Neural cell (in vitro differentiated cells): ENCODE results near the gene FLII. TPM values are rescaled to one million over a fixed set of nuclear protein-coding genes. Genes with fewer than 3 reads are reported as not detected.

Experiments
- H2AFZ ChIP-seq: fragments of 200-600, 300-800 bp; sonication (generic), shearing (Covaris generic); 2 replicates; pipeline ENCODE4 v1.6.0; 2014; ENCODE audit warnings: low read depth, mild to moderate bottlenecking, antibody characterized with exemption, low read length, moderate library complexity
- H3F3A ChIP-seq: fragments of 200-600 bp; shearing (Covaris generic); 2 replicates; pipeline ENCODE4 v1.6.1; 2016; ENCODE audit warnings: mild to moderate bottlenecking, moderate library complexity, mixed read lengths, antibody characterized with exemption, low read length; ENCODE audit not compliant: insufficient read depth, poor library complexity, severe bottlenecking
- H3K27ac ChIP-seq: fragments of 200-600, 300-800 bp; sonication (generic), shearing (Covaris generic); 2 replicates; pipeline ENCODE4 v1.5.1; 2014; ENCODE audit warnings: mild to moderate bottlenecking, low read length, moderate library complexity
- H3K27me3 ChIP-seq: fragments of 300-800, 200-600 bp; sonication (generic), shearing (Covaris generic); 2 replicates; pipeline ENCODE4 v1.6.0; 2014; ENCODE audit warnings: mild to moderate bottlenecking, low read depth, low read length, moderate library complexity; ENCODE audit not compliant: insufficient read depth
- H3K36me3 ChIP-seq: fragments of 300-800, 200-600 bp; sonication (generic), shearing (Covaris generic); 2 replicates; pipeline ENCODE4 v1.5.1; 2014; ENCODE audit warnings: mild to moderate bottlenecking, antibody characterized with exemption, low read length, moderate library complexity; ENCODE audit not compliant: insufficient read depth
- H3K4me2 ChIP-seq: fragments of 300-800, 200-600 bp; sonication (generic), shearing (Covaris generic); 2 replicates; pipeline ENCODE4 v1.6.0; 2014; ENCODE audit warnings: mild to moderate bottlenecking, low read length
- H3K4me3 ChIP-seq: fragments of 300-800, 200-600 bp; sonication (generic), shearing (Covaris generic); 2 replicates; pipeline ENCODE4 v1.5.1; 2014; ENCODE audit warnings: mild to moderate bottlenecking, low read length, moderate library complexity
- H3K79me2 ChIP-seq: fragments of 200-600 bp; shearing (Covaris generic); replicated peaks from 2 replicates; pipeline ENCODE4 v1.6.0; 2014; ENCODE audit warnings: mild to moderate bottlenecking, low read length, moderate library complexity; ENCODE audit not compliant: insufficient read depth
- H3K9ac ChIP-seq: fragments of 300-800, 200-600 bp; sonication (generic), shearing (Covaris generic); 2 replicates; pipeline ENCODE4 v1.6.1; 2016; ENCODE audit warnings: mild to moderate bottlenecking, low read length, mixed read lengths
- H3K9me2 ChIP-seq: fragments of 200-600 bp; shearing (Covaris generic); 2 replicates; pipeline ENCODE4 v1.6.1; 2016; ENCODE audit warnings: mild to moderate bottlenecking, low read length, mixed read lengths; ENCODE audit not compliant: insufficient read depth
- H3K9me3 ChIP-seq: fragments of 200-600, 300-800 bp; sonication (generic), shearing (Covaris generic); 2 replicates; pipeline ENCODE4 v1.6.1; 2016; ENCODE audit warnings: mild to moderate bottlenecking, mixed run types, low read length, moderate library complexity, mixed read lengths
- H4K20me1 ChIP-seq: fragments of 200-600 bp; shearing (Covaris generic); 2 replicates; pipeline ENCODE4 v1.6.1; 2016; ENCODE audit warnings: mild to moderate bottlenecking, mixed run types; ENCODE audit not compliant: insufficient read depth
- EP300 ChIP-seq: fragments of 450-650 bp; conservative IDR thresholded peaks from 2 replicates; pipeline ENCODE4 v1.6.1; 2014; ENCODE audit warnings: antibody characterized with exemption, mild to moderate bottlenecking, moderate library complexity; ENCODE audit not compliant: poor library complexity, severe bottlenecking
- EZH2 ChIP-seq: fragments of 200-600, 300-800 bp; shearing (Covaris generic), sonication (generic); IDR thresholded peaks from 2 replicates; pipeline ENCODE4 v1.6.1; 2014; ENCODE audit warnings: antibody characterized with exemption, low read length, borderline replicate concordance, mild to moderate bottlenecking; ENCODE audit not compliant: insufficient read depth, poor library complexity, severe bottlenecking
- MXI1 ChIP-seq: fragments of 450-650 bp; conservative IDR thresholded peaks from 2 replicates; pipeline ENCODE4 v1.6.1; 2014; ENCODE audit warnings: antibody characterized with exemption, mild to moderate bottlenecking; ENCODE audit not compliant: poor library complexity, severe bottlenecking
- POLR2AphosphoS5 ChIP-seq: IDR thresholded peaks from 2 replicates; pipeline ENCODE4 v1.6.1; 2012
- RAD21 ChIP-seq: fragments of 450-650 bp; conservative IDR thresholded peaks from 2 replicates; pipeline ENCODE4 v1.6.1; 2014; ENCODE audit warnings: antibody characterized with exemption, mild to moderate bottlenecking, moderate library complexity
- SMC3 ChIP-seq: fragments of 450-650 bp; conservative IDR thresholded peaks from 2 replicates; pipeline ENCODE4 v1.6.1; 2014; ENCODE audit warnings: antibody characterized with exemption, mild to moderate bottlenecking, moderate library complexity; ENCODE audit not compliant: poor library complexity
- TAF1 ChIP-seq: IDR thresholded peaks from 2 replicates; pipeline ENCODE4 v1.6.1; 2012; ENCODE audit warnings: low read depth
- polyA plus RNA-seq: library from polyadenylated mRNA; depleted of rRNA; stranded (reverse); fragments of >200 nt; gene quantifications from 2 replicates; pipeline ENCODE4 v1.2.3, GENCODE V29; 2014
- TF ChIP-seq, protein P1 (sequence below): fragments of 450-650 bp; IDR thresholded peaks from 2 replicates; pipeline ENCODE4 v1.5.1; 2014; ENCODE audit warnings: antibody characterized with exemption, mild to moderate bottlenecking, moderate library complexity; ENCODE audit not compliant: poor library complexity, severe bottlenecking
- TF ChIP-seq, protein P2 (sequence below): IDR thresholded peaks from 2 replicates; pipeline ENCODE4 v1.6.1; 2012; ENCODE audit warnings: borderline replicate concordance

Gene FLII
- polyA plus RNA-seq, 1 donor from 2014 or later: 93.0 TPM

DNA sequence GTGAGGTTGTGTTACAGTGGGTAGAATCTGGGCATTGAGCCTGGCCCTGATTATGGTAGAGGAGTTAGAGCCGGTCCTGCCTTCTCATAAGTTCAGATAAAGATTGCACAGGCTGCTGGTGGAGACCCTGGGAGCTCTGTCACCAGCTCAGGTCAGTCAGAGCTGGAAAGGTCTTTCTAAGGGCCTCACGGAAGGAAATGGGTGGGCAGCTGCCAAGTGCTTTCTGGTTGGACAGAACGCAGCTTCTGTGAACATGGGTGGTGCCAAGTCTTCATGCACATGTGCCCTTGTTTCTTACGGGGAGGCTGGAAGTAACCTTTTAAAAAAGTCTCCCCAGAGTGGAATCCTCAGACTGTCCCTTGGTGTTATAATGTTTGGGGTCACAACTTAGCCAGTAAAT is 60.0 kb downstream of the FLII start:
- Histone ChIP-seq H3K36me3 (no peaks in the 10 kb centered on the region), H3K79me2 (peaks cover 32% of the 10 kb centered on the region), H3K9me3 (no peaks in the 10 kb centered on the region), H3K9ac (no peak overlapping the region), H2AFZ (no peak overlapping the region), H3K4me3 (no peak overlapping the region), H3F3A (no peaks in the 10 kb centered on the region), H3K9me2 (no peaks in the 10 kb centered on the region), H3K27ac (no peak overlapping the region), H4K20me1 (no peaks in the 10 kb centered on the region), H3K4me2 (no peak overlapping the region), H3K27me3 (no peaks in the 10 kb centered on the region)
- no peak for TF ChIP-seq EP300
- TF ChIP-seq TAF1: no peak

DNA sequence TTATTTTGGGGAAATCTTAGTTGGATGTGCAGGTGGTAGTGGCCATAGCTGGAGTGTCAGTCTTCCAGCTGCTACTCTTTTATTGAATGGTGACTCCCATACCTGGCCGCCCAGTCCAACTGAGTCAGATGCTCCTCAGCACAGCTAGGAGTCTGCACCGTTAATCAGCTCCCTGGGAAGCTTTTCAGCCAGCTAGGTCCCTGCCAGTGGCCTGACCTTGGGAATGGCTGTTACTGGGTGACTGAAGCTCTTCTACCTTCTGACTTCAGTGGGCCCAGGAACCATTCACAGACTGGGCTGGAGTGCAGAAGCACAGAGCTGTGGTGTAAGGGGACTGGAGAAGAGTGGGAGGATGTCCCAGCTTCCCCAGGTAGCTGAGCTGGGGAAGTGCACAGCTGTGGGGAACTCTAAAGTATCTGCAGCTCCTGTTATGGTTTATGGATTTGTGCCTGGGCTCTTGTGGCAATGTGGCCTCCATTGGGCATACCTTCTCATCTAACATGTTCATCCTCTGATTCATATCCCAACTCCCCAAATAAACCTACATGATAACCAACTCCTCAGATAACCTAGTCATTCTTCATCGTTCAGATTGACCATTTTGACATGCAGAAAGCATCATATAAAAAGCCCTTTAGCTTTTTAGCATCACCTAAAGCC is 60.9 kb downstream of the FLII start:
- H3K9ac ChIP-seq: no peak overlapping the region
- no peaks in the 10 kb centered on the region for H4K20me1 ChIP-seq
- no peaks in the 10 kb centered on the region for H3K27me3 ChIP-seq
- no peaks in the 10 kb centered on the region for H3K9me3 ChIP-seq
- TF ChIP-seq RAD21: no peak
- TF ChIP-seq EP300: no peak
- TF ChIP-seq TAF1: no peak
- TF ChIP-seq MXI1: no peak
- TF ChIP-seq, protein P1, sequence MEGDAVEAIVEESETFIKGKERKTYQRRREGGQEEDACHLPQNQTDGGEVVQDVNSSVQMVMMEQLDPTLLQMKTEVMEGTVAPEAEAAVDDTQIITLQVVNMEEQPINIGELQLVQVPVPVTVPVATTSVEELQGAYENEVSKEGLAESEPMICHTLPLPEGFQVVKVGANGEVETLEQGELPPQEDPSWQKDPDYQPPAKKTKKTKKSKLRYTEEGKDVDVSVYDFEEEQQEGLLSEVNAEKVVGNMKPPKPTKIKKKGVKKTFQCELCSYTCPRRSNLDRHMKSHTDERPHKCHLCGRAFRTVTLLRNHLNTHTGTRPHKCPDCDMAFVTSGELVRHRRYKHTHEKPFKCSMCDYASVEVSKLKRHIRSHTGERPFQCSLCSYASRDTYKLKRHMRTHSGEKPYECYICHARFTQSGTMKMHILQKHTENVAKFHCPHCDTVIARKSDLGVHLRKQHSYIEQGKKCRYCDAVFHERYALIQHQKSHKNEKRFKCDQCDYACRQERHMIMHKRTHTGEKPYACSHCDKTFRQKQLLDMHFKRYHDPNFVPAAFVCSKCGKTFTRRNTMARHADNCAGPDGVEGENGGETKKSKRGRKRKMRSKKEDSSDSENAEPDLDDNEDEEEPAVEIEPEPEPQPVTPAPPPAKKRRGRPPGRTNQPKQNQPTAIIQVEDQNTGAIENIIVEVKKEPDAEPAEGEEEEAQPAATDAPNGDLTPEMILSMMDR: no peak
- TF ChIP-seq, protein P2, sequence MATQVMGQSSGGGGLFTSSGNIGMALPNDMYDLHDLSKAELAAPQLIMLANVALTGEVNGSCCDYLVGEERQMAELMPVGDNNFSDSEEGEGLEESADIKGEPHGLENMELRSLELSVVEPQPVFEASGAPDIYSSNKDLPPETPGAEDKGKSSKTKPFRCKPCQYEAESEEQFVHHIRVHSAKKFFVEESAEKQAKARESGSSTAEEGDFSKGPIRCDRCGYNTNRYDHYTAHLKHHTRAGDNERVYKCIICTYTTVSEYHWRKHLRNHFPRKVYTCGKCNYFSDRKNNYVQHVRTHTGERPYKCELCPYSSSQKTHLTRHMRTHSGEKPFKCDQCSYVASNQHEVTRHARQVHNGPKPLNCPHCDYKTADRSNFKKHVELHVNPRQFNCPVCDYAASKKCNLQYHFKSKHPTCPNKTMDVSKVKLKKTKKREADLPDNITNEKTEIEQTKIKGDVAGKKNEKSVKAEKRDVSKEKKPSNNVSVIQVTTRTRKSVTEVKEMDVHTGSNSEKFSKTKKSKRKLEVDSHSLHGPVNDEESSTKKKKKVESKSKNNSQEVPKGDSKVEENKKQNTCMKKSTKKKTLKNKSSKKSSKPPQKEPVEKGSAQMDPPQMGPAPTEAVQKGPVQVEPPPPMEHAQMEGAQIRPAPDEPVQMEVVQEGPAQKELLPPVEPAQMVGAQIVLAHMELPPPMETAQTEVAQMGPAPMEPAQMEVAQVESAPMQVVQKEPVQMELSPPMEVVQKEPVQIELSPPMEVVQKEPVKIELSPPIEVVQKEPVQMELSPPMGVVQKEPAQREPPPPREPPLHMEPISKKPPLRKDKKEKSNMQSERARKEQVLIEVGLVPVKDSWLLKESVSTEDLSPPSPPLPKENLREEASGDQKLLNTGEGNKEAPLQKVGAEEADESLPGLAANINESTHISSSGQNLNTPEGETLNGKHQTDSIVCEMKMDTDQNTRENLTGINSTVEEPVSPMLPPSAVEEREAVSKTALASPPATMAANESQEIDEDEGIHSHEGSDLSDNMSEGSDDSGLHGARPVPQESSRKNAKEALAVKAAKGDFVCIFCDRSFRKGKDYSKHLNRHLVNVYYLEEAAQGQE: no peak
- H3K4me2 ChIP-seq: no peak overlapping the region
- H3K36me3 ChIP-seq: no peaks in the 10 kb centered on the region
- H3K4me3 ChIP-seq: no peak overlapping the region
- no peaks in the 10 kb centered on the region for H3K9me2 ChIP-seq
- H3F3A ChIP-seq: no peaks in the 10 kb centered on the region
- H2AFZ ChIP-seq: no peak overlapping the region
- H3K27ac ChIP-seq: no peak overlapping the region
- peaks cover 32% of the 10 kb centered on the region for H3K79me2 ChIP-seq

DNA sequence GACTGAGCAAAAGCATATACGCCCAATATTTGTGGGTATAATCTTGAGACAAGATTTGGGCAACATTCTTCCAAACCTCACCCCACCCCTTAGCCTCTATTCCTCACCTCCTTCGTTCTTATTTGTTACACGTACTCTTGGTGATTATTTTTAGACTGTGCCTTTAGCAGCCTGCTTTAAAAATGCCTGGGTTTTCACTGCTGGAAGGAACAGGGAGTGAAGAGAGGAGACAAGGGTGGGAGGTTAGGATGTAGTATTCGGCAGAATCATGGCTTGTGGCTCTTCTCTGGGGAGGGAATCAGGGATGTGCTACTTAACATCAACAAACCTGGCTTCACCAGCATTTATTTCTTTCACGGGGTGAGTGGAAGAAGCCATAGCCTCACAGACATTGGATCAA is 63.3 kb downstream of the FLII start:
- no peak overlapping the region for H3K4me3 ChIP-seq
- TF ChIP-seq, protein P1: no peak
- no peak for TF ChIP-seq RAD21
- TF ChIP-seq EZH2: no peak
- TF ChIP-seq TAF1: no peak
- TF ChIP-seq, protein P2: no peak
- TF ChIP-seq POLR2AphosphoS5: no peak
- TF ChIP-seq MXI1: no peak
- no peak for TF ChIP-seq EP300
- no peak for TF ChIP-seq SMC3
- H4K20me1 ChIP-seq: peaks cover 4% of the 10 kb centered on the region
- H3K9ac ChIP-seq: no peak overlapping the region
- no peaks in the 10 kb centered on the region for H3K36me3 ChIP-seq
- no peaks in the 10 kb centered on the region for H3K27me3 ChIP-seq
- H3K27ac ChIP-seq: no peak overlapping the region
- H3F3A ChIP-seq: no peaks in the 10 kb centered on the region
- H3K79me2 ChIP-seq: peaks cover 44% of the 10 kb centered on the region
- H3K4me2 ChIP-seq: no peak overlapping the region
- no peaks in the 10 kb centered on the region for H3K9me3 ChIP-seq
- H2AFZ ChIP-seq: no peak overlapping the region
- H3K9me2 ChIP-seq: no peaks in the 10 kb centered on the region
